GM21723 (cell line): Measurements from ENCODE around the gene EFNA4.
A peak's percentile ranks its signal among the peaks of the same experiment; 100 is the strongest.

Experiments
- ATAC-seq: cut with Tn5 transposase; IDR thresholded peaks from one replicate; pipeline ENCODE4 v1.9.1; 2021; ENCODE audit warnings: mild to moderate bottlenecking, moderate library complexity; ENCODE audit not compliant: unreplicated experiment

The EFNA4 gene

GRCh38 chr1:155032886-155033285 lies 30.7 kb upstream of the EFNA4 start:
- no peak for ATAC-seq

- no peak for ATAC-seq
Measured at GRCh38 chr1:155033524-155033923, 30.0 kb upstream of the EFNA4 start, which contains the start of the genes DCST1 and DCST2. Gene DCST1 (plus strand): TSS chr1:155033824. CDS start chr1:155034037, 213 bp downstream. Gene DCST2 (minus strand): TSS chr1:155033781. CDS start chr1:155033701, 80 bp downstream.

GRCh38 chr1:155034318-155035208 lies 29.0 kb upstream of the EFNA4 start:
- ATAC-seq = no peak

- no peak for ATAC-seq
Measured at GRCh38 chr1:155035936-155036335, 27.6 kb upstream of the EFNA4 start.

- no peak for ATAC-seq
Measured at GRCh38 chr1:155037043-155037442, 26.5 kb upstream of the EFNA4 start.

GRCh38 chr1:155037851-155038441 lies 25.6 kb upstream of the EFNA4 start:
- no peak for ATAC-seq

- no peak for ATAC-seq
Measured at GRCh38 chr1:155038602-155039307, 24.8 kb upstream of the EFNA4 start.

GRCh38 chr1:155039308-155039669 lies 24.3 kb upstream of the EFNA4 start:
- ATAC-seq = no peak

- ATAC-seq = no peak
Measured at GRCh38 chr1:155040358-155041093, 23.0 kb upstream of the EFNA4 start.

GRCh38 chr1:155042789-155043188 lies 20.8 kb upstream of the EFNA4 start:
- ATAC-seq = no peak

- ATAC-seq = no peak
Measured at GRCh38 chr1:155043301-155043702, 20.2 kb upstream of the EFNA4 start.

- no peak for ATAC-seq
Measured at GRCh38 chr1:155043793-155044192, 19.7 kb upstream of the EFNA4 start.

GRCh38 chr1:155044365-155044764 lies 19.2 kb upstream of the EFNA4 start:
- no peak for ATAC-seq

GRCh38 chr1:155044812-155045657 lies 18.5 kb upstream of the EFNA4 start:
- ATAC-seq = no peak

- no peak for ATAC-seq
Measured at GRCh38 chr1:155048449-155049334, 14.8 kb upstream of the EFNA4 start.

GRCh38 chr1:155049651-155050559 lies 13.6 kb upstream of the EFNA4 start:
- ATAC-seq = no peak

GRCh38 chr1:155050560-155051341 lies 12.8 kb upstream of the EFNA4 start, which contains the start of gene ADAM15:
Gene ADAM15 (plus strand): TSS chr1:155051316. CDS start chr1:155051387, 71 bp downstream.
- ATAC-seq = peak; percentile 65
